GM21737 (cell line): ENCODE measurements around the gene GTF2A1.
A peak's percentile ranks its signal among the peaks of the same experiment; 100 is the strongest.
"Not testable (repeated sequence)": the region's sequence is repeated elsewhere in the genome, so short reads cannot be mapped to it uniquely, and the experiment has no call there.

ENCODE experiments used
- ATAC-seq: cut with Tn5 transposase; IDR thresholded peaks from one replicate; pipeline ENCODE4 v1.9.1; 2021; ENCODE audit warnings: mild to moderate bottlenecking, moderate library complexity; ENCODE audit not compliant: unreplicated experiment

Gene GTF2A1

GRCh38 chr14:81220830-81221578, at the start of gene GTF2A1:
GTF2A1 (minus strand) TSS chr14:81220959; CDS start chr14:81220518, 441 bp downstream.
- peak; percentile 76 for ATAC-seq

DNA sequence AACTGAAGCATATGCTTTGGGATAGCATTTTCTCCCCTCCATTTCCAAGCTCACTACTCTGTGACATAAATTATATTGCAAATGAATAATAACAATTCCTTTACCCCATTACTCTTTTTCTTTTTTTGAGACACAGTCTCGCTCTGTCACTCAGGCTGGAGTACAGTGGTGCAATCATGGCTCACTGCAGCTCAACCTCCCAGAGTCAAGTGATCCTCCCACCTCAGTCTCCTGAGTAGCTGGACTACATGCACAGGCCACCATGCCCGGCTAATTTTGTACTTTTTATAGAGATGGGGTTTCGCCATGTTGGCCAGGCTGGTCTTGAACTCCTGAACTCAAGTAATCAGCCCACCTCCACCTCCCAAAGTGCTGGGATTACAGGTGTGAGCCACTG, 49.2 kb upstream of the GTF2A1 start:
- no peak for ATAC-seq

DNA sequence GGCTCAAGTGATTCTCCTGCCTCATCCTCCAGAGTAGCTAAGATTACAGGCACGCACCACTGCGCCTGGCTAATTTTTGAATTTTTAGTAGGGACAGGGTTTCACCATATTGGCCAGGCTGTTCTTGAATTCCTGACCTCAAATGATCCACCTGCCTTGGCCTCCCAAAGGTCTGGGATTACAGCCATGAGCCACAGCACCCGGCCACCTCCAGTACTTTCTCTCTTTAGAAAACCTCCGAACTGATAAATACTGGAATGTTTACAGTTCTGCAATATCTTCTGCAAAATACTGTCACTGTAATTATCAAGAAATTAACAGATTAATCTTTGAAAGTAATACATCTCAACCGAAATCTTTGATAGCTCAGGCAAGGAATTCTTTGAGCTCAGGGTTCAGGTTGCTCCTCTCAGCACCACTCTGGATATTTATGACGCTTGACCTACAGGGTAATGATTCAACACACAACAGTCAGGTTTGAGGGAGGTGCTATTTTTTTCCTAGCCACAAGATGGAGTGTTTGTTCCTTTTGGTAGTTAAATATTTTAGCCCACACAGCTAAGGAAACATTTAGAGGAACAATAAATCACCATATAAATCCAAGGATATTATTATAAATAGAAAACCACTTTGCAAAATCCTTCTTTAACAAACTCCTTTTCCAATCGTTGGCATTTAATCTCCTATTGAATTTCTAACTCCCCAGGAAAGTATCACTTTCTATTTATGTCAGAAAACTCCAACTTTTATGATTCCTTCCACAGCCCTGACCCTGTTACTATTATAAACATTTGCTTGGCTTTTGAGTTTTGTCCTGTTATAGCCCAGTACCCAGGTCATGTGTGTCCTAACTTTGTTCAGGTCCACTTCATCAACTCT, 48.6 kb upstream of the GTF2A1 start:
- no peak for ATAC-seq

DNA sequence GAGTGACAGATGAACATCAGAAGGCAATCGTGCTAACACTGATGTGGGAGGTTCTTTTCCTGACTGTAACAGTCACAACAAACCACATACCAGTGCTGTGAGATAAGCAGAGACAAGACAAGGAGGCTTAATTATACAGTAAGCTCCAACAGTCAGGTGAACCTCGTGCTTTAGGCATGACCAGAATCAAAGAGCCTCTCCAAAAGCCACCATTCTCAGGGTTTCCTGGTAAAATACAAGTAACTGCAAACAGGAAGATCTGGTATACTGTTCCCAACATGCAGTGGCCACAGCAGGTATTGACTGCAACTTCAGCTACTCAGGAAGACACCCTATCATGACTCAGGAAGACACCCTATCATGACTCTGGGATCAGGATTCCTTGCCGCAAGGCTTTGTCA, 47.3 kb upstream of the GTF2A1 start:
- ATAC-seq, result no peak

GRCh38 chr14:81265636-81266169, 44.9 kb upstream of the GTF2A1 start:
- no peak for ATAC-seq

DNA sequence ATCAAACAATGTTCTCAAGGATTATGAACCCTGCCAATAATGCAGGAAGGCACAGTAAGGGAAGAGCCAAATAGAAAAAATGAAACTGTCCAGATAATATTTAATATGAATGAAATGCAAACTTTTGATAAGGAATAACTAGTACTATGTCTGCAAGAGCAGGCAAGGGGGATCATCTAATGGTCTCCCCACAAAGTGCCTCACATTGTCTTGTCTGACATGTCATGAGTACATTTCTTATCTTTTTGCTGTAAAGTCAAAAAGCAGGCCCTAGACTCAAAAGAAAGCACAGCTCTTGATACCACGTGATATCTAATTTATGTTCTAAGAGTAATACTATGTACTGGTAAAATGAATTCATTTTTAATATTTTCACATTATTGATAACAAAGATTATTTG, 43.9 kb upstream of the GTF2A1 start:
- no peak for ATAC-seq

- ATAC-seq, result no peak
Measured at GRCh38 chr14:81263777-81264410, 43.1 kb upstream of the GTF2A1 start.

DNA sequence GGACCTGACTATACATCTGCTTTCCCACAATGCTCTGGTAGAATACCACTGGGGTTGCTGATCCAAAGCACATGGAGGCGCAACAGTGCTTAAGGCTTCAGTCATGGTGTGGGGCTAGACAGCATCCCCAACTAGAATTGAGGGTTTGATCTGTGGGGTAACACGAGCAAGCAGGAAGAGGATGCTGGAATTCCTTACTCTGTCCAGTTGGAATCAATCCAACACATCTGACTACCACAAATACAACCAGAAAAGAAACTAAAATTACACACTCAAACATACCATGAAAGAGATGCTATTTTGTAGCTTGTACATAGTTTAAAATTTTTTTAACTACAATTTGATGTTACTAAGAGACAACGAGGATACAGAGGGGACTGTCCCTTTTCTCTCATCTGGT, 40.4 kb upstream of the GTF2A1 start:
- no peak for ATAC-seq

- ATAC-seq, result no peak
Measured at GRCh38 chr14:81260732-81261131, 40.0 kb upstream of the GTF2A1 start.

- no peak for ATAC-seq
Measured at GRCh38 chr14:81256289-81256960, 35.7 kb upstream of the GTF2A1 start.

GRCh38 chr14:81252278-81252677, 31.5 kb upstream of the GTF2A1 start:
- no peak for ATAC-seq

GRCh38 chr14:81247271-81247766, 26.6 kb upstream of the GTF2A1 start:
- no peak for ATAC-seq

GRCh38 chr14:81246461-81247270, 25.9 kb upstream of the GTF2A1 start:
- ATAC-seq, result no peak

DNA sequence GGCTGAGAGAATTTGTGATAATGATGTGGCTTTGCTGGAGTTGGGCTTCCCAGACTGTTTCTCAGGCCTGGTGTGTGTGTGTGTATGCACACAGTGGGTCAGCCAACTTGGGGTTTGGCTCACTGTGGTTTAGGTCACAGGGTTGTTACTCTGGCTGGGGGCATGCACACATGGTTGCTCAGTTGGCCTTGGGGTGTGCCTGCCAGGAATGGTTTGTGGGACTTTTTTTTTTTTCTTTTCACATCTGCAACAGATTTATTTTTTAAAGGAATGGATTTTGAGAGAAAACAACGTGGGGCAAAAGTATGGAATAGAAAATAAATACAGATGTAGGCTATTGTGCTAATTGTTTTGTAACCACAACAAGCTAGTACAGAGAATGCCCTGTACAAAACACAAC, 25.0 kb upstream of the GTF2A1 start:
- ATAC-seq, result no peak

- not testable (repeated sequence) for ATAC-seq
Measured at GRCh38 chr14:81244431-81244830, 23.7 kb upstream of the GTF2A1 start.

DNA sequence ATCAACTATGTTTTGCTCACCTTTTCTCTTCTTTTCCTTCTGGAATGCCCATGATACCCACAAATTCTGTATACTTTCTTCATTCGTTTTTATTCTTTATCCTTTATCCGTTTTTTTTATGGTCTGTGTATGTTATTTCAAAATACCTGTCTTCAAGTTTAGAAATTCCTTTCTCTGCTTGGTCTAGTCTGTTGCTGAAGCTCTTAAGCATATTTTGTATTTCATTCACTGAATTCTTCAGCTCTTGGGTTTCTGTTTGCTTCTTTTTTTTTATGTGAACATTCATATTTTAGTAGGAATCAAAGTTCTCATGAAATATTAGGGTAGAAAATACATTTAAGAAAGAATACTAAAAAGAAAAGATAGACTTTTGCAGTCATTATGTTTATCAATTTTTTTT, 22.7 kb upstream of the GTF2A1 start:
- ATAC-seq, result no peak

DNA sequence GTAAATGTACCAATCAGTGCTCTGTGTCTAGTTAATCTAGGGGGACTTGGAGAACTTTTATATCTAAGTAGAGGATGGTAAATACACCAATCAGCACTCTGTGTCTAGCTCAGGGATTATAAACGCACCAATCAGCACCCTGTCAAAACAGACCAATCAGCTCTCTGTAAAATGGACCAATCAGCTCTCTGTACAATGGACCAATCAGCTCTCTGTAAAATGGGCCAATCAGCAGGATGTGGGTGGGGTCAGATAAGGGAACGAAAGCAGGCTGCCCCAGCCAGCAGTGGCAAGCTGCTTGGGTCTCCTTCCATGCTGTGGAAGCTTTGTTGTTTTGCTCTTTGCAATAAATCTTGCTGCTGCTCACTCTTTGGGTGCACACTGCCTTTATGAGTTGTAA, 16.1 kb upstream of the GTF2A1 start:
- ATAC-seq, result not testable (repeated sequence)

- no peak for ATAC-seq
Measured at GRCh38 chr14:81236138-81236537, 15.4 kb upstream of the GTF2A1 start.

DNA sequence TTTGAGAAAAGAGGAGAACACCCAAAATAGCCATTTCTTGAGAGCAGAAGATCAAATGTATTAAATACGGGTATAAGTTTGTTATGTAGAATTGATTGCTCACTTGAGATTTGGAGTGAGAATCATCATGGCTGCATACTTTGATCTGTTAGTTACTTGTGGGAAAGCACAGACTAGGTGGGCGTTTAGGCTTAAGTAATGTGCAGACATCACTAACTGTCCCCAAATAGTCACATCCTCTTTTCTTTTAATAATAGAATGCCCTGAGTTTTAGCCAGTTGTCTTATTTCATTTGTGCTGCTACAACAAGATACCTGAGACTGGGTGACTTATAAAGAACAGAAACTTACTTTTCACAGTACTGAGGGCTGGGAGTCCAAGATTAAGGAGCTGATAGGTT, 14.3 kb upstream of the GTF2A1 start:
- no peak for ATAC-seq

- ATAC-seq, result no peak
Measured at GRCh38 chr14:81234278-81234677, 13.5 kb upstream of the GTF2A1 start.
